ENCODE data around the gene SMPD2. TPM values are rescaled to one million over a fixed set of nuclear protein-coding genes. Genes with fewer than 3 reads are reported as not detected.

SMPD2 gene
- total RNA-seq, 1 experiment from 2014 or later: 12.3 TPM

DNA sequence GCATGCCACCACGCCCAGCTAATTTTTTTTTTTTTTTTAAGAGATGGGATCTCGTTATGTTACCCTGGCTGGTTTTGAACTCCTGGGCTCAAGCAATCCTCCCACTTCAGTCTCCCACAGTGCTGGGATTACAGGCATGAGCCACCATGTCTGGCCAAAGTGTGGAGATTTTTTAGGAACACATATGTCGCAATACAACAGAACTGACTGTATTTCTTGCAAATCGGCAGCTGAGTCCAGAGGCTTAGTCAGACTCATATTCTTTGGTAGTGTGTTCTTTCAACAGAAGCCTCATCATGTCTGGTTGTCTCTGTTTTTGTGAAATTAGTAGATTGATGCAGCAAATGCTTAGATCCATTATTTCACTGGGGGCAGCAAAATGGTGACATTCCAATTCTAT, 34.3 kb upstream of the SMPD2 start:
- no peak overlapping the region for H3K27ac Mint-ChIP-seq (ENCODE audit: unreplicated experiment)
- H3K9me3 Mint-ChIP-seq (ENCODE audit: unreplicated experiment): no peaks in the 10 kb centered on the region
- POLR2A ChIA-PET: no interaction called here
- Histone ChIP-seq H3K4me3 (ENCODE audit: low read depth, low read length) (no peak overlapping the region), H3K36me3 (ENCODE audit: control insufficient read depth, insufficient read depth, low read length) (no peaks in the 10 kb centered on the region), H3K9me3 (no peaks in the 10 kb centered on the region), H3K4me1 (no peaks in the 10 kb centered on the region), H3K27me3 (replicated peaks; ENCODE audit: control insufficient read depth, insufficient read depth, low read length) (no peaks in the 10 kb centered on the region)
- H3K36me3 Mint-ChIP-seq (ENCODE audit: insufficient read depth, unreplicated experiment): no peaks in the 10 kb centered on the region
- H3K4me1 Mint-ChIP-seq (ENCODE audit: low read depth, unreplicated experiment): no peaks in the 10 kb centered on the region
- BruUV-seq (replicated peaks): no TSS peak
- peaks cover 7% of the 10 kb centered on the region for H3K27me3 Mint-ChIP-seq (ENCODE audit: insufficient read depth, unreplicated experiment)
- intact Hi-C loops (cut with micrococcal nuclease; ENCODE audit: unreplicated experiment): no loop called here
- no peak overlapping the region for H3K4me3 Mint-ChIP-seq (ENCODE audit: unreplicated experiment)
- no peak for DNase-seq
- CTCF ChIA-PET: no interaction called here
- TF ChIP-seq, protein P1, sequence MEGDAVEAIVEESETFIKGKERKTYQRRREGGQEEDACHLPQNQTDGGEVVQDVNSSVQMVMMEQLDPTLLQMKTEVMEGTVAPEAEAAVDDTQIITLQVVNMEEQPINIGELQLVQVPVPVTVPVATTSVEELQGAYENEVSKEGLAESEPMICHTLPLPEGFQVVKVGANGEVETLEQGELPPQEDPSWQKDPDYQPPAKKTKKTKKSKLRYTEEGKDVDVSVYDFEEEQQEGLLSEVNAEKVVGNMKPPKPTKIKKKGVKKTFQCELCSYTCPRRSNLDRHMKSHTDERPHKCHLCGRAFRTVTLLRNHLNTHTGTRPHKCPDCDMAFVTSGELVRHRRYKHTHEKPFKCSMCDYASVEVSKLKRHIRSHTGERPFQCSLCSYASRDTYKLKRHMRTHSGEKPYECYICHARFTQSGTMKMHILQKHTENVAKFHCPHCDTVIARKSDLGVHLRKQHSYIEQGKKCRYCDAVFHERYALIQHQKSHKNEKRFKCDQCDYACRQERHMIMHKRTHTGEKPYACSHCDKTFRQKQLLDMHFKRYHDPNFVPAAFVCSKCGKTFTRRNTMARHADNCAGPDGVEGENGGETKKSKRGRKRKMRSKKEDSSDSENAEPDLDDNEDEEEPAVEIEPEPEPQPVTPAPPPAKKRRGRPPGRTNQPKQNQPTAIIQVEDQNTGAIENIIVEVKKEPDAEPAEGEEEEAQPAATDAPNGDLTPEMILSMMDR (IDR thresholded peaks at IDR 0.05; ENCODE audit: insufficient read depth in 1 of 2, low read depth in 1 of 2, low read length in 1 of 2, severe bottlenecking in 1 of 2, unreplicated experiment in 1 of 2): no peak

DNA sequence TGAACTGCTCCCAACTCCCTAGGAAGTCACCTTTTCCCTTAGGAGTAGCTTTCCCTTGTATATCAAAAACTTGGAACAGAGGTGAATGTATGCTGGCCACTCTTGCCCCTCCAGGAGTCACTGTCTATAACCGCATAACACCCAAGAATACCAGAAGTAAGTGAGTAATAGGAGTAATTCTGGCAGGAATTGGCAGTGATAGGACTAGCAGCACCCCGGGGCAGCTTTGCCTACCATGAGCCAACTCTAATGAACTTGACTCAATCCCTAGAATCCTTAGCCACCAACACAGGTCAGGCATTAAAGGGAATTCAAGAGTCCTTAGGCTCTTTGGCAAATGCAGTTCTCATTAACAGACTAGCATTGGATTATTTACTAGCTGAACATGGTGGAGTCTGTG, 29.5 kb upstream of the SMPD2 start:
- TF ChIP-seq, protein P1 (IDR thresholded peaks at IDR 0.05; ENCODE audit: insufficient read depth in 1 of 2, low read depth in 1 of 2, low read length in 1 of 2, severe bottlenecking in 1 of 2, unreplicated experiment in 1 of 2): no peak
- ChIA-PET POLR2A (no interaction called here), CTCF (no interaction called here)
- H3K27me3 ChIP-seq (replicated peaks; ENCODE audit: control insufficient read depth, insufficient read depth, low read length): no peaks in the 10 kb centered on the region
- DNase-seq: no peak
- no peaks in the 10 kb centered on the region for H3K4me1 Mint-ChIP-seq (ENCODE audit: low read depth, unreplicated experiment)
- H3K4me3 Mint-ChIP-seq (ENCODE audit: unreplicated experiment): no peak overlapping the region
- H3K36me3 ChIP-seq (ENCODE audit: control insufficient read depth, insufficient read depth, low read length): no peaks in the 10 kb centered on the region
- no peak overlapping the region for H3K4me3 ChIP-seq (ENCODE audit: low read depth, low read length)
- no peaks in the 10 kb centered on the region for H3K36me3 Mint-ChIP-seq (ENCODE audit: insufficient read depth, unreplicated experiment)
- H3K27ac Mint-ChIP-seq (ENCODE audit: unreplicated experiment): no peak overlapping the region
- no TSS peak for BruUV-seq (replicated peaks)
- H3K9me3 Mint-ChIP-seq (ENCODE audit: unreplicated experiment): peaks cover 9% of the 10 kb centered on the region
- intact Hi-C loops (cut with micrococcal nuclease; ENCODE audit: unreplicated experiment): no loop called here
- H3K9me3 ChIP-seq: no peaks in the 10 kb centered on the region
- H3K27me3 Mint-ChIP-seq (ENCODE audit: insufficient read depth, unreplicated experiment): peaks cover 4% of the 10 kb centered on the region
- H3K4me1 ChIP-seq: no peaks in the 10 kb centered on the region

DNA sequence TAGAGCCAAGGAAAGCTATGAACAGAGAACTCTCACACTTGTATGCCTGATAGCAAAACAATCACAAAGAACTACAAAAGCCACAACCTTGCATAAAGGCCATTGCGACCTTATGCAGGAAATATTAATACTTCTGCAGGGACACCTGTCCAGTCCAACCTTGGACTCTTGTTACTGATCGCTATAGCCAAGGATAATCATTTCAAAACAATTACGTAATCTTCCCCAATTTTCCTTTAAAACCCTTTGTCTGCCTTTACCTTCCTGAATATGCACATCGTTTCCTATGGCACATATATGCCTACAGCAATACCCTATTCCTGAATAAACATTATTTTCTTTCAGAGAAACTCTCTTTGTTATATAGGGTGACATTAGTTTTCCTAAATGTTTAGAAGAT, 22.9 kb upstream of the SMPD2 start:
- H3K36me3 ChIP-seq (ENCODE audit: control insufficient read depth, insufficient read depth, low read length): no peaks in the 10 kb centered on the region
- ChIA-PET POLR2A (no interaction called here), CTCF (no interaction called here)
- Mint-ChIP-seq H3K4me1 (ENCODE audit: low read depth, unreplicated experiment) (no peaks in the 10 kb centered on the region), H3K27me3 (ENCODE audit: insufficient read depth, unreplicated experiment) (peaks cover 4% of the 10 kb centered on the region), H3K9me3 (ENCODE audit: unreplicated experiment) (peaks cover 9% of the 10 kb centered on the region), H3K4me3 (ENCODE audit: unreplicated experiment) (no peak overlapping the region), H3K36me3 (ENCODE audit: insufficient read depth, unreplicated experiment) (no peaks in the 10 kb centered on the region), H3K27ac (ENCODE audit: unreplicated experiment) (no peak overlapping the region)
- H3K4me3 ChIP-seq (ENCODE audit: low read depth, low read length): no peak overlapping the region
- no peaks in the 10 kb centered on the region; the same call in 1 of the 2 replicates for H3K27me3 ChIP-seq (replicated peaks; ENCODE audit: control insufficient read depth, insufficient read depth, low read length)
- DNase-seq: no peak
- BruUV-seq (replicated peaks): no TSS peak
- no peaks in the 10 kb centered on the region for H3K9me3 ChIP-seq
- TF ChIP-seq, protein P1 (IDR thresholded peaks at IDR 0.05; ENCODE audit: insufficient read depth in 1 of 2, low read depth in 1 of 2, low read length in 1 of 2, severe bottlenecking in 1 of 2, unreplicated experiment in 1 of 2): no peak
- no peaks in the 10 kb centered on the region for H3K4me1 ChIP-seq
- intact Hi-C loops (cut with micrococcal nuclease; ENCODE audit: unreplicated experiment): no loop called here

All from Caco-2 (cell line).